A549 treated with Hydrocortisone at 1 μM for 4 hours (cell line): ENCODE measurements around the gene TMEM45B. TPM values are rescaled to one million over a fixed set of nuclear protein-coding genes. Genes with fewer than 3 reads are reported as not detected.

Source experiments
- total RNA-seq: library from RNA; stranded (reverse); fragments of 200-300 nt; extraction: Qiagen RNA extraction; gene quantifications from 5 replicates; pipeline ENCODE4 v1.2.3, GENCODE V29; 2022

TMEM45B gene
- total RNA-seq = 0.05 to 0.16 TPM (median 0.08 TPM) in 3 of 5 replicates, not detected in the others

GRCh38 chr11:129815596-129816461 lies at the start of gene TMEM45B:
Gene TMEM45B, plus strand, starts transcription at chr11:129815848. Its CDS starts 36,635 bp downstream, at chr11:129852483.

GRCh38 chr11:129895126-129896041 lies 79.7 kb downstream of the TMEM45B start, which contains the start of gene NFRKB:
Gene NFRKB, minus strand, starts transcription at chr11:129895578. Its CDS starts 2,729 bp downstream, at chr11:129892849.

Other genes with a start within 250 kb of the TMEM45B start
- 10.2 to 14.3 TPM (median 13.4 TPM) in 5 replicates for gene NFRKB, start 79.7 kb downstream of the TMEM45B start, total RNA-seq
- 1.3 to 1.8 TPM (median 1.5 TPM) in 5 replicates for gene PRDM10, start 187.0 kb downstream of the TMEM45B start, total RNA-seq